DOHH2 (cell line): ENCODE results near the gene PLCB3.

Experiments
- H3F3A ChIP-seq: fragments of 200-600 bp; sonication (generic), shearing (Covaris generic); 2 replicates; pipeline ENCODE4 v1.6.0; 2016; ENCODE audit warnings: antibody characterized with exemption, mild to moderate bottlenecking; ENCODE audit not compliant: control insufficient read depth, insufficient read depth
- H3K27ac ChIP-seq: fragments of 200-600 bp; sonication (generic); 2 replicates; pipeline ENCODE4 v1.5.1; 2014; ENCODE audit warnings: low read depth, mild to moderate bottlenecking, low read length, moderate library complexity
- H3K27me3 ChIP-seq: fragments of 200-600 bp; sonication (generic); 2 replicates; pipeline ENCODE4 v1.6.1; 2014; ENCODE audit warnings: mild to moderate bottlenecking, low read length, mixed read lengths; ENCODE audit not compliant: control insufficient read depth
- H3K36me3 ChIP-seq: fragments of 200-600 bp; sonication (generic); 2 replicates; pipeline ENCODE4 v1.6.1; 2014; ENCODE audit warnings: mild to moderate bottlenecking, low read length, moderate library complexity, mixed read lengths; ENCODE audit not compliant: control insufficient read depth
- H3K4me1 ChIP-seq: fragments of 200-600 bp; sonication (generic); 2 replicates; pipeline ENCODE4 v1.6.1; 2014; ENCODE audit warnings: mild to moderate bottlenecking, low read length, mixed read lengths; ENCODE audit not compliant: control insufficient read depth
- H3K4me2 ChIP-seq: fragments of 200-600 bp; sonication (generic); 2 replicates; pipeline ENCODE4 v1.6.0; 2014; ENCODE audit warnings: mild to moderate bottlenecking, low read length, moderate library complexity
- H3K4me3 ChIP-seq: fragments of 200-600 bp; sonication (generic); 2 replicates; pipeline ENCODE4 v1.5.1; 2014; ENCODE audit warnings: mild to moderate bottlenecking, low read length, mixed read lengths
- H3K79me2 ChIP-seq: fragments of 200-600 bp; sonication (generic); 2 replicates; pipeline ENCODE4 v1.6.1; 2014; ENCODE audit warnings: mild to moderate bottlenecking, low read length, mixed read lengths; ENCODE audit not compliant: control insufficient read depth
- H3K9me2 ChIP-seq: fragments of 200-600 bp; sonication (generic); replicated peaks from 2 replicates; pipeline ENCODE4 v1.6.1; 2014; ENCODE audit warnings: mild to moderate bottlenecking, low read length, mixed read lengths; ENCODE audit not compliant: control insufficient read depth
- H3K9me3 ChIP-seq: fragments of 200-600 bp; sonication (generic); 2 replicates; pipeline ENCODE4 v1.6.1; 2014; ENCODE audit warnings: antibody characterized with exemption, low read length, mixed read lengths; ENCODE audit not compliant: control insufficient read depth, insufficient read depth
- H4K20me1 ChIP-seq: fragments of 200-600 bp; sonication (generic); 2 replicates; pipeline ENCODE4 v1.6.0; 2014; ENCODE audit warnings: low read depth, mild to moderate bottlenecking, antibody characterized with exemption, low read length, moderate library complexity; ENCODE audit not compliant: control insufficient read depth, insufficient read depth
- CTCF ChIP-seq: fragments of 200-600 bp; sonication (generic); IDR thresholded peaks from one replicate; pipeline ENCODE4 v1.5.1; 2014; ENCODE audit warnings: antibody characterized with exemption, mild to moderate bottlenecking, low read depth, low read length; ENCODE audit not compliant: poor library complexity, severe bottlenecking
- EZH2phosphoT487 ChIP-seq: fragments of 200-600 bp; sonication (generic); IDR thresholded peaks from 2 replicates; pipeline ENCODE4 v1.6.1; 2017; ENCODE audit warnings: borderline replicate concordance, mild to moderate bottlenecking, antibody characterized with exemption, low read length, moderate library complexity, mixed read lengths

PLCB3 gene

GRCh38 chr11:64305075-64305690 lies 53.9 kb downstream of the PLCB3 start, which contains the start of gene ESRRA:
Gene ESRRA (plus strand): TSS chr11:64305524. CDS start chr11:64307180, 1,656 bp downstream.
- H3K36me3 ChIP-seq, result peaks cover 32% of the 10 kb centered on the region
- H3K4me2 ChIP-seq, result peak within 1 kb of the TSS; percentile 89
- peak within 1 kb of the TSS; percentile 88 for H3K27ac ChIP-seq
- peak within 1 kb of the TSS; percentile 99 for H3K4me3 ChIP-seq
- peaks cover 36% of the 10 kb centered on the region for H3K4me1 ChIP-seq
- no peaks in the 10 kb centered on the region for H3K9me2 ChIP-seq
- H3K27me3 ChIP-seq, result peaks cover 8% of the 10 kb centered on the region
- no peaks in the 10 kb centered on the region for H3K9me3 ChIP-seq
- H3K79me2 ChIP-seq, result peaks cover 42% of the 10 kb centered on the region
- TF ChIP-seq CTCF (no peak), EZH2phosphoT487 (no peak)
- H3F3A ChIP-seq, result no peaks in the 10 kb centered on the region; the same call in 1 of the 2 replicates
- H4K20me1 ChIP-seq, result no peaks in the 10 kb centered on the region

GRCh38 chr11:64305691-64306562 lies 54.6 kb downstream of the PLCB3 start:
- Histone ChIP-seq H3K4me3 (peak overlapping the region; percentile 99), H3K9me3 (no peaks in the 10 kb centered on the region), H3K4me2 (peak overlapping the region; percentile 87), H4K20me1 (no peaks in the 10 kb centered on the region), H3F3A (no peaks in the 10 kb centered on the region; the same call in 1 of the 2 replicates), H3K4me1 (peaks cover 29% of the 10 kb centered on the region), H3K27ac (peak overlapping the region; percentile 63), H3K27me3 (peaks cover under 1% of the 10 kb centered on the region), H3K9me2 (no peaks in the 10 kb centered on the region), H3K79me2 (peaks cover 47% of the 10 kb centered on the region), H3K36me3 (peaks cover 36% of the 10 kb centered on the region)
- peak; percentile 71 for TF ChIP-seq CTCF
- no peak for TF ChIP-seq EZH2phosphoT487

- no peaks in the 10 kb centered on the region for H3K9me2 ChIP-seq
- H3K4me1 ChIP-seq, result peaks cover 26% of the 10 kb centered on the region
- peaks cover 52% of the 10 kb centered on the region for H3K79me2 ChIP-seq
- TF ChIP-seq CTCF (no peak), EZH2phosphoT487 (no peak)
- peak overlapping the region; percentile 63 for H3K27ac ChIP-seq
- H3K36me3 ChIP-seq, result peaks cover 38% of the 10 kb centered on the region
- no peaks in the 10 kb centered on the region; the same call in 1 of the 2 replicates for H3F3A ChIP-seq
- no peaks in the 10 kb centered on the region for H4K20me1 ChIP-seq
- H3K27me3 ChIP-seq, result no peaks in the 10 kb centered on the region
- H3K9me3 ChIP-seq, result no peaks in the 10 kb centered on the region
- H3K4me3 ChIP-seq, result peak overlapping the region; percentile 99
- H3K4me2 ChIP-seq, result peak overlapping the region; percentile 87
Measured at GRCh38 chr11:64306563-64306875, 55.2 kb downstream of the PLCB3 start.
